ENCODE measurements around the gene IMP4.

The IMP4 gene

DNA sequence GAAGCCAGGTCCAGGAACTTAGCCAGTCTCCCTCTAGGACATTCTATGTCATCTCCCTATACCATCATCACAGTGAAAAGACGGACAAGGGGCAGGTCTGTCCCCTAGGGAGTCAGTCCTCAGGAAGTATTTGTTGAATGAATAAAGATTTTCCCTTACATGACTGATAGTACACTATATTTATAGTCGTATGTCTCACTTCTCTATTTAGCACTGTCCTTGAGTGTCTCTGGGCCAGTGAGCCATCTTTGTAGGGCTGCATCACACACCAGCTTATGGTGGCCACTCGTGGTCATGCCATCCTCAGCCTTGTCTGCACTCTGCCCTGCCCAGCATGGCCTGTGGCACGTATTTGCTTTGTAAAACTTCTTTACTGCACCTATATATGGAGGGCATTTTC is 38.9 kb downstream of the IMP4 start:
- no peak overlapping the region for H3K4me3 ChIP-seq (ENCODE audit: low read depth, low read length)
- no peak for DNase-seq (ENCODE audit: low read depth)
- TF ChIP-seq, protein P1, sequence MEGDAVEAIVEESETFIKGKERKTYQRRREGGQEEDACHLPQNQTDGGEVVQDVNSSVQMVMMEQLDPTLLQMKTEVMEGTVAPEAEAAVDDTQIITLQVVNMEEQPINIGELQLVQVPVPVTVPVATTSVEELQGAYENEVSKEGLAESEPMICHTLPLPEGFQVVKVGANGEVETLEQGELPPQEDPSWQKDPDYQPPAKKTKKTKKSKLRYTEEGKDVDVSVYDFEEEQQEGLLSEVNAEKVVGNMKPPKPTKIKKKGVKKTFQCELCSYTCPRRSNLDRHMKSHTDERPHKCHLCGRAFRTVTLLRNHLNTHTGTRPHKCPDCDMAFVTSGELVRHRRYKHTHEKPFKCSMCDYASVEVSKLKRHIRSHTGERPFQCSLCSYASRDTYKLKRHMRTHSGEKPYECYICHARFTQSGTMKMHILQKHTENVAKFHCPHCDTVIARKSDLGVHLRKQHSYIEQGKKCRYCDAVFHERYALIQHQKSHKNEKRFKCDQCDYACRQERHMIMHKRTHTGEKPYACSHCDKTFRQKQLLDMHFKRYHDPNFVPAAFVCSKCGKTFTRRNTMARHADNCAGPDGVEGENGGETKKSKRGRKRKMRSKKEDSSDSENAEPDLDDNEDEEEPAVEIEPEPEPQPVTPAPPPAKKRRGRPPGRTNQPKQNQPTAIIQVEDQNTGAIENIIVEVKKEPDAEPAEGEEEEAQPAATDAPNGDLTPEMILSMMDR (IDR thresholded peaks at IDR 0.05; ENCODE audit: control insufficient read depth, extremely low read depth, insufficient read depth), result no peak

DNA sequence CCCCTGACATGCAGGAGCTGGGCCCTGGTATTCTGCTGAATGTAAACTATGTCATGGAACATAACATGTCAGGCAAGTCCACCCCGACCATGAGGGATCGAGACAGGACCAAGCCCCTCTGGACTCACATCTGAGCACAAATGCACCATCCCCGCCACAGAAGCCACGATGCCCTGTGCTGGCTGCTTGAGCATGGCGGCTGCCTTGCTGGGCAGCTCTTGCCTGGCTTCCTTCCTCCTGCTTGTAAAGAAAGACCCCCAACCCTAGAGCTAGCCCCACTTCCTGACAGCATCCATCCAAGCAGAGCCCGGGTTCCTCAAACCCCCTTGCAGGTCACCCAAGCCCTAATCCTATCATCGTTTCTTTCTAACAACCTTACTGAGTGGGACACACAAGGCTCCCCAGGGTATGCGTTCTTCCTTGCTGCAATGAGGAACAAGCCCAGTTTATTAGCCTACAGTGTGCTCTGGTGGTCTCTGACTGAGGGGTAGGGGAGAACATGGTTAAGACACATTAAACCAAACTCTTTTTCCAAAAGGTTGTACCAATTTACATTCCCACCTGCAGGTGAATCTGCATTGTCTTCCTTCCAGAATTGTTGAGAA is 39.7 kb downstream of the IMP4 start:
- no peak for DNase-seq (ENCODE audit: low read depth)
- TF ChIP-seq, protein P1 (IDR thresholded peaks at IDR 0.05; ENCODE audit: control insufficient read depth, extremely low read depth, insufficient read depth), result no peak
- H3K4me3 ChIP-seq (ENCODE audit: low read depth, low read length), result no peak overlapping the region

DNA sequence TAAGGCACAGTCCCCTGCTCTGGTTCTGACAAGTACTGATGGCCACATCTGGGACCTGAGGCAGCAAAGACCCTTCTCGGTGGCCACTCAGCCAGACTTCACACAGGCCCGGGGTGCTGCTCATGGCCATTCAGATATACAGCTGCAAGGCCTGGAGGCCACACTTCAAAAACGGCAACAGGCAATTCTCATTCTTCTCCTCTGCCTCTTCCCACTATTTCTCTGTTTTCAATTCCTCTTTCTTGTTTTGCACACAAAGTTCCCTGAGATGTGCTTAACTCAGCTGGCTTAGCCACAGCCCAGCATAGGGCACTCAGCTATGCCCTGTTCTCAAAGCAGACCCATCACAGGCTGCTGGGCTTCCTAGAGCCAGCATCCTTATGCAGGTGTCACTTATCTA is 43.0 kb downstream of the IMP4 start:
- TF ChIP-seq, protein P1 (IDR thresholded peaks at IDR 0.05; ENCODE audit: control insufficient read depth, extremely low read depth, insufficient read depth), result no peak
- DNase-seq (ENCODE audit: low read depth), result no peak
- no peak overlapping the region for H3K4me3 ChIP-seq (ENCODE audit: low read depth, low read length)

DNA sequence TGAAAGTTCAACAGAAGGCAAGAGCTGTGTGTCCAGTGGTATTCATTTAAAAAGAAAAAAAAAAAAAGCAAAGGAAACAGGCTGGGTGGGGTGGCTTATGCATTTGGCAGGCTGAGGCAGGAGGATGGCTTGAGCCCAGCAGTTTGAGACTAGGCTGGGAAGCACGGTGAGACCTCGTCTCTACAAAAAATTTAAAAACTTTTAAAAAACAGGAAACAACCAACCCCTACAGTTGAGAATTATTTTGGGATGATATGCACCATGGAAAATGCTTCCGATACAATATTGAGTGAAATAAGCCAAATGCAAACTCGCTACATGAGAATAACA is 44.3 kb downstream of the IMP4 start:
- DNase-seq (ENCODE audit: low read depth), result no peak
- no peak overlapping the region for H3K4me3 ChIP-seq (ENCODE audit: low read depth, low read length)
- TF ChIP-seq, protein P1 (IDR thresholded peaks at IDR 0.05; ENCODE audit: control insufficient read depth, extremely low read depth, insufficient read depth), result no peak

DNA sequence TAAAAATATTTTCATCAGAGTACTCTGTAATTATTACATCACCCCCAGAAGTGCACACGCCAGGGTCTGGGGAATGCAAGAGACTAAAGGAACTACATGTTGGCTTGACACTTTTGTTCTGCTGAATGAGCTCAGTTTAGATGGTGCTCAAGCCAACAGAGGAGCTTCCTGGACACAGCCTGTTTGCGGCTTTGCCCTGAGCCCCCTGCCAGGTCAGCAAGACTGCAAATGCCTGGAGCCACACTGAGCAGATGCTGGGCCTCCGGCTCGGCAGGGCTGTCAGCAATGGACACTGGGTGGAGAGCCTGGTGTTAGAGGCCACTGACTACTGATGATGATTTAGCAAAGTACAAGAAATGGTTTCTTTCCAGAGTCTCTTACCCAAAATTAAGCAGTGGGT is 45.1 kb downstream of the IMP4 start:
- TF ChIP-seq, protein P1 (IDR thresholded peaks at IDR 0.05; ENCODE audit: control insufficient read depth, extremely low read depth, insufficient read depth), result no peak
- no peak for DNase-seq (ENCODE audit: low read depth)
- H3K4me3 ChIP-seq (ENCODE audit: low read depth, low read length), result no peak overlapping the region

DNA sequence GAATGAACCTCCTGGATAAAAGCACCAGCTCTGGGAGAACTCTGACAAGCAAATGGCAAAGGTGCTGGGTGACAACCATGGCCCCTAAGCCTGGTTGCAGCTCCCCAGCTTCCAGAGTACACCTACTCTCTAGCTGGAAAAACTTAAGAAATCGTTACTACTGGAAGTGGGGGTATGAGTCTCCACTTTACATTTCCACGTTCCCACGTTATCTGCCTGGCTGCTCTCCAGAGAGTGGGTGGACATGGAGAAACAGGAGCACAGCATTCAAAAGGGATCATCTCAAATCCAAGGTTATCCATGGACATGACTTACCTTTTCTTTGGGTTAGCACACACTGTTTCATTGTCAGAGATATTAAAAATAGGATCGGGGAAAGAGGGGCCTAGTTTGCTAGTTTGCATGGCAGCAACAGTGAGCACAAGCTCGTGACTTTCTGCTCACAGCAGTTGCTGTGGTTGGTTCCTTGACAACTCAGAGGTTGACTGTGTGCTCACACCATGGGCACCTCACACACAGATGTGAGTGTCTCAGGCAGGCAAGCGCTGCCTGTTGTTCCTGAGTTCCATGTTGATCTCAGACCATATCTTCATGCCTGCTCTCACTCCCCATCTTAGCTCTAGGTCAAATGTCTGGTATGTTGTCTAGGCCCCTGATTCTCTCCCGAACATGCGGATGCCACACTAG is 45.7 kb downstream of the IMP4 start:
- no peak for DNase-seq (ENCODE audit: low read depth)
- TF ChIP-seq, protein P1 (IDR thresholded peaks at IDR 0.05; ENCODE audit: control insufficient read depth, extremely low read depth, insufficient read depth), result no peak
- no peak overlapping the region for H3K4me3 ChIP-seq (ENCODE audit: low read depth, low read length)

DNA sequence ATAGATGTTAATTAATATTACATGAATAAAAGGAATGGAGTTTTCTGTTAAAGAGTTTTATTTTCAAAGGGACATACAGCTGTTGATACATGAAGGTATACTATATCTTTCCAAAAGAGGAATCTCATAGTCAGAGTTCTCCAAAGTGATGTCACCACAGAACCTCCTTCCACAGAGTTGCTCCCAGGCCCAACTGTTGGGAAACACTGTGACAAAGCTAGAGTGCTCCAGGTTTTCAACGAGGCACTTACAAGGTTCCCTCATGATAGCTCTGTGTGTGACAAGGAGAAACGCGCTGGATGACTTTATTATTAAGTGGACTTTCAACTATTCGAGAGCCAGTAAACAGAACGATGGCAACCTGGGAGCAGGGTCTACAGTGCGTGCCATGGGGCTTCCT is 46.7 kb downstream of the IMP4 start:
- no peak overlapping the region for H3K4me3 ChIP-seq (ENCODE audit: low read depth, low read length)
- TF ChIP-seq, protein P1 (IDR thresholded peaks at IDR 0.05; ENCODE audit: control insufficient read depth, extremely low read depth, insufficient read depth), result no peak
- DNase-seq (ENCODE audit: low read depth), result no peak

Data from LNCaP clone FGC (cell line).